Measurements from ENCODE around the gene PALM2AKAP2. TPM values are rescaled to one million over a fixed set of nuclear protein-coding genes. Genes with fewer than 3 reads are reported as not detected.

PALM2AKAP2 gene
- total RNA-seq, 1 donor from 2014 or later, result 1.0 TPM

- no peaks in the 10 kb centered on the region for H3K36me3 Mint-ChIP-seq (ENCODE audit: unreplicated experiment)
- no peak for TF ChIP-seq CTCF (IDR thresholded peaks at IDR 0.05; ENCODE audit: partially characterized antibody, unreplicated experiment)
- H3K27me3 Mint-ChIP-seq (ENCODE audit: unreplicated experiment), result peaks cover 4% of the 10 kb centered on the region
- H3K9me3 Mint-ChIP-seq (ENCODE audit: unreplicated experiment), result no peaks in the 10 kb centered on the region
- H3K4me3 Mint-ChIP-seq (ENCODE audit: unreplicated experiment), result no peak overlapping the region
- H3K27ac Mint-ChIP-seq (ENCODE audit: unreplicated experiment), result no peak overlapping the region
- no peaks in the 10 kb centered on the region for H3K4me1 Mint-ChIP-seq (ENCODE audit: low read depth, unreplicated experiment)
- no peak for DNase-seq
Observed at GRCh38 chr9:109806506-109807115, 26.6 kb downstream of the PALM2AKAP2 start.

GRCh38 chr9:109811876-109812275 lies 31.9 kb downstream of the PALM2AKAP2 start:
- Mint-ChIP-seq H3K4me1 (ENCODE audit: low read depth, unreplicated experiment) (no peaks in the 10 kb centered on the region), H3K9me3 (ENCODE audit: unreplicated experiment) (no peaks in the 10 kb centered on the region), H3K27me3 (ENCODE audit: unreplicated experiment) (peaks cover 4% of the 10 kb centered on the region), H3K36me3 (ENCODE audit: unreplicated experiment) (no peaks in the 10 kb centered on the region), H3K4me3 (ENCODE audit: unreplicated experiment) (no peak overlapping the region), H3K27ac (ENCODE audit: unreplicated experiment) (no peak overlapping the region)
- DNase-seq, result no peak
- no peak for TF ChIP-seq CTCF (IDR thresholded peaks at IDR 0.05; ENCODE audit: partially characterized antibody, unreplicated experiment)

GRCh38 chr9:109812331-109812730 lies 32.3 kb downstream of the PALM2AKAP2 start:
- no peaks in the 10 kb centered on the region for H3K36me3 Mint-ChIP-seq (ENCODE audit: unreplicated experiment)
- H3K4me3 Mint-ChIP-seq (ENCODE audit: unreplicated experiment), result no peak overlapping the region
- no peak for DNase-seq
- H3K9me3 Mint-ChIP-seq (ENCODE audit: unreplicated experiment), result no peaks in the 10 kb centered on the region
- peaks cover 4% of the 10 kb centered on the region for H3K27me3 Mint-ChIP-seq (ENCODE audit: unreplicated experiment)
- H3K4me1 Mint-ChIP-seq (ENCODE audit: low read depth, unreplicated experiment), result no peaks in the 10 kb centered on the region
- no peak for TF ChIP-seq CTCF (IDR thresholded peaks at IDR 0.05; ENCODE audit: partially characterized antibody, unreplicated experiment)
- H3K27ac Mint-ChIP-seq (ENCODE audit: unreplicated experiment), result no peak overlapping the region

- TF ChIP-seq CTCF (IDR thresholded peaks at IDR 0.05; ENCODE audit: partially characterized antibody, unreplicated experiment), result no peak
- Mint-ChIP-seq H3K4me1 (ENCODE audit: low read depth, unreplicated experiment) (no peaks in the 10 kb centered on the region), H3K36me3 (ENCODE audit: unreplicated experiment) (no peaks in the 10 kb centered on the region), H3K27ac (ENCODE audit: unreplicated experiment) (no peak overlapping the region), H3K27me3 (ENCODE audit: unreplicated experiment) (peaks cover 4% of the 10 kb centered on the region), H3K9me3 (ENCODE audit: unreplicated experiment) (no peaks in the 10 kb centered on the region), H3K4me3 (ENCODE audit: unreplicated experiment) (no peak overlapping the region)
- DNase-seq, result no peak
Observed at GRCh38 chr9:109812818-109813281, 32.9 kb downstream of the PALM2AKAP2 start.

GRCh38 chr9:109813303-109813702 lies 33.3 kb downstream of the PALM2AKAP2 start:
- no peaks in the 10 kb centered on the region for H3K4me1 Mint-ChIP-seq (ENCODE audit: low read depth, unreplicated experiment)
- H3K36me3 Mint-ChIP-seq (ENCODE audit: unreplicated experiment), result no peaks in the 10 kb centered on the region
- H3K27ac Mint-ChIP-seq (ENCODE audit: unreplicated experiment), result no peak overlapping the region
- no peaks in the 10 kb centered on the region for H3K9me3 Mint-ChIP-seq (ENCODE audit: unreplicated experiment)
- no peak for DNase-seq
- H3K4me3 Mint-ChIP-seq (ENCODE audit: unreplicated experiment), result no peak overlapping the region
- peaks cover 4% of the 10 kb centered on the region for H3K27me3 Mint-ChIP-seq (ENCODE audit: unreplicated experiment)
- no peak for TF ChIP-seq CTCF (IDR thresholded peaks at IDR 0.05; ENCODE audit: partially characterized antibody, unreplicated experiment)
